ENCODE results near the gene FANCE. TPM values are rescaled to one million over a fixed set of nuclear protein-coding genes. Genes with fewer than 3 reads are reported as not detected.

The FANCE gene
- polyA plus RNA-seq, 1 donor from 2014 or later, result 7.1 TPM

- Histone ChIP-seq H4K20me1 (ENCODE audit: insufficient read depth) (no peaks in the 10 kb centered on the region), H3K4me3 (ENCODE audit: low read length) (no peak overlapping the region), H3K9ac (ENCODE audit: low read length) (peak overlapping the region; percentile 13)
Observed at GRCh38 chr6:35490821-35491557, 38.9 kb downstream of the FANCE start.

GRCh38 chr6:35491558-35492257 is 39.6 kb downstream of the FANCE start:
- Histone ChIP-seq H3F3A (ENCODE audit: insufficient read depth, low read length, poor library complexity, severe bottlenecking) (no peaks in the 10 kb centered on the region), H3K36me3 (ENCODE audit: insufficient read depth, low read length) (no peaks in the 10 kb centered on the region), H2AFZ (ENCODE audit: low read depth, low read length) (no peak overlapping the region), H4K20me1 (ENCODE audit: insufficient read depth) (no peaks in the 10 kb centered on the region), H3K4me2 (ENCODE audit: low read length) (no peak overlapping the region), H3K79me2 (replicated peaks; ENCODE audit: insufficient read depth, low read length) (no peaks in the 10 kb centered on the region), H3K9me2 (ENCODE audit: insufficient read depth, low read length) (no peaks in the 10 kb centered on the region), H3K4me3 (ENCODE audit: low read length) (no peak overlapping the region), H3K27me3 (ENCODE audit: insufficient read depth, low read depth, low read length) (peaks cover 11% of the 10 kb centered on the region), H3K9me3 (ENCODE audit: low read length) (no peaks in the 10 kb centered on the region), H3K27ac (ENCODE audit: low read length) (no peak overlapping the region), H3K9ac (ENCODE audit: low read length) (no peak overlapping the region)
- TF ChIP-seq RAD21 (conservative IDR thresholded peaks at IDR 0.05) (no peak), REST (IDR thresholded peaks at IDR 0.05; ENCODE audit: borderline replicate concordance) (no peak), CTCF (IDR thresholded peaks at IDR 0.05; ENCODE audit: poor library complexity, severe bottlenecking) (no peak), EP300 (conservative IDR thresholded peaks at IDR 0.05; ENCODE audit: poor library complexity, severe bottlenecking) (no peak), POLR2AphosphoS5 (IDR thresholded peaks at IDR 0.05) (no peak), TAF1 (IDR thresholded peaks at IDR 0.05; ENCODE audit: low read depth) (no peak), MXI1 (conservative IDR thresholded peaks at IDR 0.05; ENCODE audit: poor library complexity, severe bottlenecking) (no peak), EZH2 (IDR thresholded peaks at IDR 0.05; ENCODE audit: borderline replicate concordance, insufficient read depth, low read length, poor library complexity, severe bottlenecking) (no peak), SMC3 (conservative IDR thresholded peaks at IDR 0.05; ENCODE audit: poor library complexity) (no peak)

More at GRCh38 chr6:35490821-35491557, 38.9 kb downstream of the FANCE start:
- H3K27ac ChIP-seq (ENCODE audit: low read length), result no peak overlapping the region
- no peak overlapping the region for H3K4me2 ChIP-seq (ENCODE audit: low read length)
- peaks cover 5% of the 10 kb centered on the region for H3K27me3 ChIP-seq (ENCODE audit: insufficient read depth, low read depth, low read length)
- H3K9me2 ChIP-seq (ENCODE audit: insufficient read depth, low read length), result no peaks in the 10 kb centered on the region
- H3F3A ChIP-seq (ENCODE audit: insufficient read depth, low read length, poor library complexity, severe bottlenecking), result no peaks in the 10 kb centered on the region
- H3K79me2 ChIP-seq (replicated peaks; ENCODE audit: insufficient read depth, low read length), result no peaks in the 10 kb centered on the region
- no peak for TF ChIP-seq CTCF (IDR thresholded peaks at IDR 0.05; ENCODE audit: poor library complexity, severe bottlenecking)
- H3K9me3 ChIP-seq (ENCODE audit: low read length), result no peaks in the 10 kb centered on the region
- no peak overlapping the region for H2AFZ ChIP-seq (ENCODE audit: low read depth, low read length)
- no peaks in the 10 kb centered on the region for H3K36me3 ChIP-seq (ENCODE audit: insufficient read depth, low read length)
